Glutamatergic neuron (in vitro differentiated cells): ENCODE measurements around the gene CDC5L. TPM values are rescaled to one million over a fixed set of nuclear protein-coding genes. Genes with fewer than 3 reads are reported as not detected.

Experiments
- DNase-seq: peaks from one replicate; pipeline ENCODE4 v3.0.0; 2022
- H3K27ac Mint-ChIP-seq: one replicate; pipeline ENCODE4 v1.8.0; 2020; ENCODE audit warnings: mild to moderate bottlenecking, mixed read lengths, inconsistent platforms; ENCODE audit not compliant: unreplicated experiment
- H3K27me3 Mint-ChIP-seq: one replicate; pipeline ENCODE4 v1.8.0; 2020; ENCODE audit warnings: mild to moderate bottlenecking, moderate library complexity, mixed read lengths, inconsistent platforms; ENCODE audit not compliant: unreplicated experiment
- H3K36me3 Mint-ChIP-seq: one replicate; pipeline ENCODE4 v1.8.0; 2020; ENCODE audit warnings: mild to moderate bottlenecking, mixed read lengths, inconsistent platforms; ENCODE audit not compliant: unreplicated experiment
- H3K4me1 Mint-ChIP-seq: one replicate; pipeline ENCODE4 v1.8.0; 2020; ENCODE audit warnings: mild to moderate bottlenecking, low read depth, mixed read lengths, inconsistent platforms; ENCODE audit not compliant: unreplicated experiment
- H3K4me3 Mint-ChIP-seq: one replicate; pipeline ENCODE4 v1.8.0; 2020; ENCODE audit warnings: mild to moderate bottlenecking, mixed read lengths, inconsistent platforms; ENCODE audit not compliant: unreplicated experiment
- H3K9me3 Mint-ChIP-seq: one replicate; pipeline ENCODE4 v1.8.0; 2020; ENCODE audit warnings: mild to moderate bottlenecking, moderate library complexity, mixed read lengths, inconsistent platforms; ENCODE audit not compliant: unreplicated experiment
- CTCF ChIP-seq: fragments of 200-600 bp; sonication (generic); IDR thresholded peaks from one replicate; pipeline ENCODE4 v1.5.0; 2021; ENCODE audit not compliant: partially characterized antibody, unreplicated experiment
- total RNA-seq: library from RNA; stranded (reverse); fragmentation: NEBNext Ultra II Directional; extraction: Animal tissue kit (Norgen Biotek cat#: 25700); gene quantifications from one replicate; pipeline ENCODE4 v1.2.1, GENCODE V29; 2021; ENCODE audit not compliant: unreplicated experiment

The CDC5L gene
- total RNA-seq, 1 donor from 2014 or later, result 19.6 TPM

- DNase-seq, result no peak
- no peak overlapping the region for H3K27ac Mint-ChIP-seq
- peaks cover 5% of the 10 kb centered on the region for H3K36me3 Mint-ChIP-seq
Observed at GRCh38 chr6:44395501-44395900, 8.0 kb downstream of the CDC5L start.

GRCh38 chr6:44396968-44397367, 9.5 kb downstream of the CDC5L start:
- no peaks in the 10 kb centered on the region for H3K27me3 Mint-ChIP-seq
- no peaks in the 10 kb centered on the region for H3K9me3 Mint-ChIP-seq
- H3K36me3 Mint-ChIP-seq, result peaks cover 5% of the 10 kb centered on the region
- H3K4me3 Mint-ChIP-seq, result no peak overlapping the region
- no peak for DNase-seq
- TF ChIP-seq CTCF, result no peak
- H3K4me1 Mint-ChIP-seq, result no peaks in the 10 kb centered on the region
- no peak overlapping the region for H3K27ac Mint-ChIP-seq

More at GRCh38 chr6:44395501-44395900, 8.0 kb downstream of the CDC5L start:
- TF ChIP-seq CTCF, result no peak
- Mint-ChIP-seq H3K27me3 (no peaks in the 10 kb centered on the region), H3K4me1 (no peaks in the 10 kb centered on the region), H3K9me3 (no peaks in the 10 kb centered on the region), H3K4me3 (no peak overlapping the region)

GRCh38 chr6:44397424-44398164, 10.1 kb downstream of the CDC5L start:
- Mint-ChIP-seq H3K9me3 (no peaks in the 10 kb centered on the region), H3K27me3 (no peaks in the 10 kb centered on the region), H3K4me3 (no peak overlapping the region), H3K4me1 (no peaks in the 10 kb centered on the region), H3K36me3 (peaks cover 5% of the 10 kb centered on the region), H3K27ac (no peak overlapping the region)
- no peak for TF ChIP-seq CTCF
- DNase-seq, result no peak

DNA sequence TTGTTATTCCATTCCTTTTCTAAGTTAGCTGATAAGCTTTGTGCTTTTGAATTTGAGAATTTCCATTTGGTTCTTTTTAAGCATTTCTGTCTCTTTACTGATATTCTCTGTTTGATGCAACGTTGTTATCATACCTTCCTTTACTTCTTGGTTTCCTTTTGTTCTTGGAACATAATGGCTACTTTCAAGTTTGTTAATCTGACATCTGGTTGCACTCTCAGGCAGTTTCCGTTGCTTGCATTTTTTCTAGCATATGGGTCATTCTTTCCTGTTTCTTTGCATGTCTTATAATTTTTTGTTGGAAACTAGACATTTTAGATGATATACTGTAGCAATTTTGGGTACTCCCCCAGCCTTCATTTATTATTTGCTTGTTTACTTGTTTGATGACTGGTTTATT, 12.5 kb downstream of the CDC5L start:
- DNase-seq, result no peak
- Mint-ChIP-seq H3K36me3 (no peaks in the 10 kb centered on the region), H3K9me3 (no peaks in the 10 kb centered on the region), H3K4me1 (no peaks in the 10 kb centered on the region), H3K27ac (no peak overlapping the region), H3K4me3 (no peak overlapping the region), H3K27me3 (no peaks in the 10 kb centered on the region)
- TF ChIP-seq CTCF, result no peak

GRCh38 chr6:44400572-44400971, 13.1 kb downstream of the CDC5L start:
- Mint-ChIP-seq H3K4me3 (no peak overlapping the region), H3K9me3 (no peaks in the 10 kb centered on the region), H3K27ac (no peak overlapping the region), H3K27me3 (no peaks in the 10 kb centered on the region), H3K36me3 (no peaks in the 10 kb centered on the region), H3K4me1 (no peaks in the 10 kb centered on the region)
- no peak for TF ChIP-seq CTCF
- no peak for DNase-seq
